Left ventricle myocardium inferior (tissue), 1 donor: ENCODE data around the gene CGB2. TPM values are rescaled to one million over a fixed set of nuclear protein-coding genes. Genes with fewer than 3 reads are reported as not detected.
A peak's percentile ranks its signal among the peaks of the same experiment; 100 is the strongest.
"Not testable (repeated sequence)": the region's sequence is repeated elsewhere in the genome, so short reads cannot be mapped to it uniquely, and the experiment has no call there.

ENCODE experiments used
- DNase-seq: peaks from one replicate; pipeline ENCODE4 v3.0.0-alpha.2; 2020
- H3K27ac ChIP-seq: fragments of 200-600 bp; replicated peaks from 2 replicates; pipeline ENCODE4 v1.8.0; 2021
- H3K27me3 ChIP-seq: fragments of 200-600 bp; 2 replicates; pipeline ENCODE4 v1.8.0; 2021; ENCODE audit warnings: low read depth
- H3K36me3 ChIP-seq: fragments of 200-600 bp; 2 replicates; pipeline ENCODE4 v1.8.0; 2021
- H3K4me1 ChIP-seq: fragments of 200-600 bp; 2 replicates; pipeline ENCODE4 v1.8.0; 2021
- H3K4me3 ChIP-seq: fragments of 200-600 bp; 2 replicates; pipeline ENCODE4 v1.8.0; 2021; ENCODE audit warnings: mild to moderate bottlenecking, moderate library complexity
- H3K9me3 ChIP-seq: fragments of 200-600 bp; replicated peaks from 2 replicates; pipeline ENCODE4 v1.8.0; 2021
- CTCF ChIP-seq: fragments of 200-600 bp; IDR thresholded peaks from 2 replicates; pipeline ENCODE4 v1.8.0; 2021; ENCODE audit warnings: antibody characterized with exemption, mild to moderate bottlenecking, borderline replicate concordance
- intact Hi-C: fragments of 100-400 bp; cut with micrococcal nuclease; formaldehyde crosslinking; loops from one replicate; pipeline ENCODE4 v1.11.0; 2022
- total RNA-seq: library from RNA; stranded (reverse); fragmentation: NEBNext Ultra II Directional; extraction: Animal tissue kit (Norgen Biotek cat#: 25700); gene quantifications from one replicate; pipeline ENCODE4 v1.2.1, GENCODE V29; 2021
- donor health status: DM: no; HTN: yes; CAD: no; lungs with severe emphysema.

CGB2 gene
- total RNA-seq, 1 donor from 2014 or later: not detected

DNA sequence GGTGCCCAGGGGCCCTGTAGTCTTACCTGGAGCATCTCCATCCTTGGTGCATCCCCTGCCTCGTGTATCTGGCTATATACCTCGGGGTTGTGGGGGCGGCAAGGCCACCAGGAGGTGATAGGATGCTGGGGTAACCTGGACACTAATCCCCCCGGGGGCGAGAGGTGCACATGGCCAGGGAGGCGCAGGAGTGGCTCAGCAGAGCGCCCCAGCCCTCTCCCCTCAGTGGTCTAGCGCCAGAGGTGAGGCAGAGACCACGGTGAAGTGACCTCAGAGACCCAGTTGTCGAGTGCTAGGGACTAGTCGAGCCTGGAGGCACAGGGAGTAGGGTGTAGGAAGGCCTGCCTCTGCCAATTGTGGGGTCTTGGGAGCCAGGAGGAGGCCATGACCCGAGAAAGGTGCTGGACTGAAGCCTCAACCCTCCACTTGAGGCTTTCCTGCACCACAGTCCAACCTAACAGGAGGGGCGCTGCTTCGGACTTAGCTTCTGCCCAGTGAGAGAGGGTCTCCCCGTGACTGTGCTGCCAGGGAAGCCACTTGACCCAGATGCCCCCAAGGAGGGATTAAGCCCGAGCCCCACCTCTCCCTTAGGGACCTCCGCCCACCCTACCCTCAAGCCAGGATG is 14.5 kb upstream of the CGB2 start, which contains the start of gene LHB:
LHB (minus strand) TSS at position 51 of the 625 bp plus-strand sequence; CDS start at position 41, 10 bp downstream.
- intact Hi-C loops: no loop called here
- TF ChIP-seq CTCF: no peak
- Histone ChIP-seq H3K4me1 (peaks cover 27% of the 10 kb centered on the region), H3K27ac (no peak within 1 kb of the TSS), H3K9me3 (no peaks in the 10 kb centered on the region), H3K36me3 (peaks cover 33% of the 10 kb centered on the region), H3K27me3 (peaks cover 30% of the 10 kb centered on the region), H3K4me3 (peak within 1 kb of the TSS; percentile 63)
- DNase-seq: no peak

DNA sequence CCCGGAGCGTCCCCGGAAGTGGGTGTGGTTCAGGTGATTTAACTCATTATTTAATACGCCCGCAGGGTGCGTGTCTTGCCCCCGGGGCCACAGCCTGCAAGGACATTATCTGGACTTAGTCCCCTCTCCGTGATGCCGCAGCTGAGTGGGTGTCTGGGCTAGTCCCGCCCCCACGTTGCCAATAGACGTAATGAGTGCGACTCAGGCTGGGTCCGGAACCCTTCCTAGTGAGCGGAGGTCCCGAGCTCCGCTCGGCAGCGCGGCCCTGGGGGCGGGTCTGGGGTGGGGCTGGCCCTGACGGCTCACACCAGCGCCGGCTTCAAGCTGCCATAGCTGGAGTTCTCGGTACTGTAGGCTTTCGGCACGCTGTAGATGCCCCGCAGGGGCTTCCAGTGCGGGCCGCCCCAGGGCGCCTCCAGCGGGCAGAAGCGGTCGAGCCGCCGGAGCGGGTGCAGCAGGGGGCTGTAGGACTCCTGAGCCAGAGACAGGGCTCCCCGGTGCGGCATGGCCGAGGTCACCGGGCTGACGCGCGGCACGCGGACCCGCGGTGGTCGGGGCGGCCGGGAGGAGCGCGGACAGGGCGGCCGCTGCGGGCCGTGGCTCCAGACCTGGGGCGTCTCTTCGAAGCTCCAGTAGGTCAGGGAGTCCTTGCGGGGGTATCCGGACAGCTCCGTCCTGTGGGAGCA is 13.9 kb upstream of the CGB2 start:
- intact Hi-C loops: no loop called here
- H3K36me3 ChIP-seq: peaks cover 29% of the 10 kb centered on the region
- H3K27me3 ChIP-seq: peaks cover 34% of the 10 kb centered on the region
- H3K4me1 ChIP-seq: peaks cover 27% of the 10 kb centered on the region
- no peak overlapping the region for H3K27ac ChIP-seq
- peak; percentile 66 for TF ChIP-seq CTCF
- DNase-seq: peak; percentile 36
- no peaks in the 10 kb centered on the region for H3K9me3 ChIP-seq
- peak overlapping the region; percentile 63 for H3K4me3 ChIP-seq

GRCh38 chr19:49018388-49019241 is 13.1 kb upstream of the CGB2 start:
- DNase-seq, H3K27ac ChIP-seq, H3K9me3 ChIP-seq, intact Hi-C loops: not testable (repeated sequence)
- H3K36me3 ChIP-seq: peaks cover 25% of the 10 kb centered on the region
- H3K27me3 ChIP-seq: peaks cover 34% of the 10 kb centered on the region
- H3K4me1 ChIP-seq: peaks cover 27% of the 10 kb centered on the region
- peak overlapping the region; percentile 63 for H3K4me3 ChIP-seq

DNA sequence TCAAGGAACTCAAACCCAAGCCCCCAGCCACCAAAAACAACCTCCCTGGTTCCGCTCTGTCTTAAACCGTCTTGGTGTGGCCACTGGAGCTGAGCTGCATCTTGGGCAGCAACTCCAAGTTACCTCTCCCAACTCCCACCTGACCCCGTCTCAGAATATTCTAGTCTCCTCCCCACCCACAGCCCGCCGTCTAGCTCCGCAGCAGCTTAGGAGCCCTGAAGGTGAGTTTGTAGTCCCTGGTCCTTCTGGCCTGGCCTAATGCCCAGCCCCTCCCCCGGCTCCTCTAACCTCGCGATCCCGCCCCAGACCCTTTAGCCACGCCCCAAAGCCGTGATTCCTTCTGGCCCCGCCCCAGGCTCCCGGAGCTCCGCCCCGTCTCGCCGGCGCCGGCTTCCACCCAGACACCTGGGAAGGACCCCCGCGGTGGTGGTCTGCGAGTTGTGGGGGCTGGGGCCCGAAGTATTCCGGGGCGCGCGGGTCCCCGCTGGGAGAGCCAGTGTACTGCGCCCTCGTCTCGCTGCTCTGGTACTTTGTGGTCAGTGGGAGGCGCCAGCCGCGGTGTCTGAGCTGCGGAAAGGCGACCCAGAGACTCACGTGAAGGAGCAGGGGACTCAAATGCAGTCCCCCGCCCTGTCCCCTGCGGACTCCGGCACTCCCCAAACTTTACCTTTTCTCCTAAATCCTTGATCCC is 12.3 kb upstream of the CGB2 start:
- Histone ChIP-seq H3K27me3 (peaks cover 34% of the 10 kb centered on the region), H3K9me3 (no peaks in the 10 kb centered on the region), H3K4me3 (peak overlapping the region; percentile 63), H3K27ac (no peak overlapping the region), H3K4me1 (peaks cover 27% of the 10 kb centered on the region), H3K36me3 (peaks cover 19% of the 10 kb centered on the region)
- no peak for TF ChIP-seq CTCF
- intact Hi-C loops: no loop called here
- peak; percentile 75 for DNase-seq

DNA sequence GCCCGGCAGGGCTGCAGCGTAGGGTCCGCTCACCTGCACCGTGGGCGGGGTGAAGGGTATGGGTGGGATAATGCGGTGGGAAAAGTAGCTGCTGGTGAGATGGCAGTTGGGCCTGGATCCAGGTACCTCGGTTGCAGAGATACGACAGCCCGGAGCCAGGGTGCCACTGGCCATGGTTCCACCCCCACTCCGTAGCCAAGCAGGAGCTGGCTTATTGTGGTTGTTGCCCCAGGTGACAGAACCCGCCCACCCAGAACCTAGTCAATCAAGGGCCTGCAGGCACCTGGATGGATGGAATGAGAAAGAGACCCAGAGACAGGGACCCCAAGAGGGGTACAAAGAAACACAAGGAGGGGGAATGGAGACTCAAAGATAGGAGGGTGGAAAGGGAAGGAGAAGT is 11.3 kb upstream of the CGB2 start:
- TF ChIP-seq CTCF: no peak
- H3K27ac ChIP-seq: no peak overlapping the region
- intact Hi-C loops: no loop called here
- H3K4me1 ChIP-seq: peaks cover 27% of the 10 kb centered on the region
- H3K36me3 ChIP-seq: peaks cover 10% of the 10 kb centered on the region
- no peaks in the 10 kb centered on the region for H3K9me3 ChIP-seq
- no peak for DNase-seq
- H3K27me3 ChIP-seq: peaks cover 34% of the 10 kb centered on the region
- no peak overlapping the region for H3K4me3 ChIP-seq
